ENCODE data around the gene DCTN4. TPM values are rescaled to one million over a fixed set of nuclear protein-coding genes. Genes with fewer than 3 reads are reported as not detected.
A peak's percentile ranks its signal among the peaks of the same experiment; 100 is the strongest.

Gene DCTN4
- total RNA-seq, 1 donor from 2014 or later = 82.4 TPM

DNA sequence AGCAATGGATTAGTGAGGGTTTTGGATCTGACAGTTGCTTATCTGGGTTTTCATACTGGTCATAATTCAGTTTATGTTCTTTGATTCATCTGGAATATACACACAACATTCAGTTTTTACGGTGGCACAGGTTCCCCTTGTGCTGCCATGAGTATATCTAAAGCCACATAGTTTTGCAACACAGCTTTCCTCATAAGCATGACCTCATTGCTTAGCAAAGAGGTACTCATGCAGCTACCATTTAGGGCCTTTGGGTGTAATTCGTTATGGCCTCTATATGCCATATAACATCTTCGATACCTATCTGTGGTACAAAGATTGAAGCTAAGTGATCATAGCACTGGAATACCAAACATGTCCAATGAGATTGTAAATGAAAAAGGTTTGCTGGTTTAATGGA is 55.1 kb downstream of the DCTN4 start:
- Mint-ChIP-seq H3K27me3 (ENCODE audit: low read depth) (no peaks in the 10 kb centered on the region), H3K4me3 (no peak overlapping the region), H3K4me1 (peaks cover 3% of the 10 kb centered on the region), H3K36me3 (peaks cover 9% of the 10 kb centered on the region), H3K27ac (no peak overlapping the region), H3K9me3 (no peaks in the 10 kb centered on the region)
- TF ChIP-seq CTCF (IDR thresholded peaks at IDR 0.05; ENCODE audit: unreplicated experiment) = no peak
- DNase-seq (ENCODE audit: low spot score in 2 of 2, unreplicated experiment in 2 of 2) = no peak

DNA sequence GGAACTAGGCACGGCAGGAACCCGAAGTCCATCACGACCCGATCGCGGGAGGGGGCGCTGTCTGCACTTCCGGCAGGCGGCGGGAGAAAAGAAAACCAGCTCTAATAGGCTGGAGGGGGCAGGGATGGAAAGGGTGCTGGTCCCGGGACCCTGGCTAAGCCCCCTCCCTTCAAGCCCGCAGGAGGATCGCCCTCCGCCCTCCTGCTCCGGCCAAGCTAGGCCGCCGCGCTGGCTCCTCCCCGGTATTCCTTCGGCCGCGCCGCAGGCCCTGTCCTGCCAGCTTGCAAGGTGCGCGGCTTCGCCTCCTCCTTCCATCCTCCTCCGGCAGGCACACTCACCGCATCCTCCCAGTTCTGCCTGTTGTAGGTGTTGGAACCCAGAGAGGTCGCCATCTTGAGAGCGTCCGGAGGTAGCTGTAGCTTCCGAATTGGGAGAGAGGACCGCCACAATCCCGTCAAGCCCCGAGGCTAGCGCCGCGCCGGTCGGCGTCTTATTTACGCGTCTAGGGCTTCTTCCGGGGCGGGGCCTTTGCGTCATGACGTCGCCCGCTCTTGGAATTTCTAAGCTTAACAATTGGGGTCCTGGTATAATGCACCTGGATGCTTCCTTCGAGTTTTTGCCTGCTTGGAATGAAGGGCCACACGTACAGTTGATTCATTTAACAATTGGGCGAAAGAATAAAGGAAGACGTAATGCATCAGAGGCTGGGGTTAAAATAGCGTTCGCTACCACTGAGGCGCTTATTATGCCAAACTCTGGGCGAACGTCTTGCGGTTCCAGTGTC is 58.0 kb downstream of the DCTN4 start, which contains the start of gene RBM22:
Gene RBM22 (minus strand): TSS at position 469 of the 784 bp plus-strand sequence. CDS start 77 bp downstream, at position 392.
- Mint-ChIP-seq H3K27me3 (ENCODE audit: low read depth) (no peaks in the 10 kb centered on the region), H3K36me3 (peaks cover 9% of the 10 kb centered on the region), H3K9me3 (no peaks in the 10 kb centered on the region), H3K4me1 (peaks cover 3% of the 10 kb centered on the region), H3K27ac (no peak within 1 kb of the TSS), H3K4me3 (no peak within 1 kb of the TSS)
- DNase-seq (ENCODE audit: low spot score in 2 of 2, unreplicated experiment in 2 of 2) = peak; percentile 72 to 89
- peak; percentile 19 for TF ChIP-seq CTCF (IDR thresholded peaks at IDR 0.05; ENCODE audit: unreplicated experiment)

- TF ChIP-seq CTCF (IDR thresholded peaks at IDR 0.05; ENCODE audit: unreplicated experiment) = no peak
- Mint-ChIP-seq H3K36me3 (peaks cover 14% of the 10 kb centered on the region), H3K27me3 (ENCODE audit: low read depth) (no peaks in the 10 kb centered on the region), H3K9me3 (no peaks in the 10 kb centered on the region), H3K27ac (no peak overlapping the region), H3K4me1 (peaks cover 3% of the 10 kb centered on the region), H3K4me3 (no peak overlapping the region)
- no peak for DNase-seq (ENCODE audit: low spot score in 2 of 2, unreplicated experiment in 2 of 2)
Observed at GRCh38 chr5:150700246-150700593, 58.6 kb downstream of the DCTN4 start.

DNA sequence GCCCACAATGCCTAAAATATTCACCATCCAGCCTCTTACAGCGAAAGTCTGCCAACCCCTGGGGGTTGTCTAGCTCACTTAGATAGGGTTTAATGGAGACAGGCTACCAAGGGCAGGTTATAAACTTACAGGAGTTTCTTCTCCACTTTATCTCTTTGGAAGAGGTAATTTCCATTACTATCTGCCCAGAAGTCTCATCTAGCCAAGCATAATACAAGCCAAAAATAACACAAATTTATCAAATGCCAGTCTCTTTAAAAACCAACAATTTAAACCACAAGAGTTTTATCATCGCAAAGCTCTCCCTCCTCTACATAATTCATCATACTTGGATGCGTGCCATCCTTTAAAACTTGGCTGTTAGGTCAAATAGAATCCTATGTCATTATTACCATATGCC is 64.2 kb downstream of the DCTN4 start:
- H3K27ac Mint-ChIP-seq = peak overlapping the region; percentile 30
- no peaks in the 10 kb centered on the region for H3K27me3 Mint-ChIP-seq (ENCODE audit: low read depth)
- no peak overlapping the region for H3K4me3 Mint-ChIP-seq
- no peak for DNase-seq (ENCODE audit: low spot score in 2 of 2, unreplicated experiment in 2 of 2)
- H3K36me3 Mint-ChIP-seq = peaks cover 48% of the 10 kb centered on the region
- H3K9me3 Mint-ChIP-seq = no peaks in the 10 kb centered on the region
- H3K4me1 Mint-ChIP-seq = peaks cover 13% of the 10 kb centered on the region
- TF ChIP-seq CTCF (IDR thresholded peaks at IDR 0.05; ENCODE audit: unreplicated experiment) = no peak

- Mint-ChIP-seq H3K4me1 (peaks cover 13% of the 10 kb centered on the region), H3K27me3 (ENCODE audit: low read depth) (no peaks in the 10 kb centered on the region), H3K4me3 (no peak overlapping the region), H3K9me3 (no peaks in the 10 kb centered on the region), H3K36me3 (peaks cover 52% of the 10 kb centered on the region), H3K27ac (no peak overlapping the region)
- no peak for TF ChIP-seq CTCF (IDR thresholded peaks at IDR 0.05; ENCODE audit: unreplicated experiment)
- DNase-seq (ENCODE audit: low spot score in 2 of 2, unreplicated experiment in 2 of 2) = no peak
Observed at GRCh38 chr5:150692276-150692675, 66.5 kb downstream of the DCTN4 start.
